H9 (cell line): ENCODE results near the gene OR2L3. TPM values are rescaled to one million over a fixed set of nuclear protein-coding genes. Genes with fewer than 3 reads are reported as not detected.

Source experiments
- DNase-seq: peaks from one replicate; pipeline ENCODE4 v3.0.0-alpha.2; 2017
- H2AFZ ChIP-seq: one replicate; pipeline ENCODE4 v1.6.1; 2013; ENCODE audit warnings: mild to moderate bottlenecking, low read length, control low read depth, moderate library complexity
- H2AK5ac ChIP-seq: 2 replicates; pipeline ENCODE4 v1.6.1; 2013; ENCODE audit warnings: low read length, control low read depth, mixed read lengths; ENCODE audit not compliant: insufficient read length
- H2BK120ac ChIP-seq: one replicate; pipeline ENCODE4 v1.6.1; 2013; ENCODE audit warnings: low read depth, mild to moderate bottlenecking, low read length, control low read depth, inconsistent platforms; ENCODE audit not compliant: poor library complexity, severe bottlenecking
- H2BK12ac ChIP-seq: 2 replicates; pipeline ENCODE4 v1.6.1; 2013; ENCODE audit warnings: low read length, control low read depth, mixed read lengths, low read depth; ENCODE audit not compliant: insufficient read length
- H2BK15ac ChIP-seq: 2 replicates; pipeline ENCODE4 v1.6.1; 2013; ENCODE audit warnings: low read depth, low read length, control low read depth
- H2BK20ac ChIP-seq: one replicate; pipeline ENCODE4 v1.6.1; 2013; ENCODE audit warnings: low read depth, mild to moderate bottlenecking, low read length, control low read depth, inconsistent platforms; ENCODE audit not compliant: poor library complexity, severe bottlenecking
- H2BK5ac ChIP-seq: 2 replicates; pipeline ENCODE4 v1.6.1; 2013; ENCODE audit warnings: low read length, control low read depth, mixed read lengths; ENCODE audit not compliant: insufficient read length
- H3K14ac ChIP-seq: 2 replicates; pipeline ENCODE4 v1.6.1; 2013; ENCODE audit warnings: low read length, control low read depth; ENCODE audit not compliant: insufficient read depth
- H3K18ac ChIP-seq: 2 replicates; pipeline ENCODE4 v1.6.1; 2013; ENCODE audit warnings: low read depth, mild to moderate bottlenecking, mixed read lengths, low read length, control low read depth; ENCODE audit not compliant: insufficient read length
- H3K23ac ChIP-seq: 2 replicates; pipeline ENCODE4 v1.6.1; 2013; ENCODE audit warnings: low read length, control low read depth, mixed read lengths, low read depth; ENCODE audit not compliant: insufficient read length
- H3K23me2 ChIP-seq: 2 replicates; pipeline ENCODE4 v1.6.1; 2013; ENCODE audit warnings: low read depth, mild to moderate bottlenecking, mixed read lengths, low read length, control low read depth; ENCODE audit not compliant: insufficient read length, poor library complexity, severe bottlenecking
- H3K27ac ChIP-seq: 2 replicates; pipeline ENCODE4 v1.5.1; 2013; ENCODE audit warnings: low read length, control low read depth, mixed read lengths, low read depth; ENCODE audit not compliant: insufficient read length
- H3K27me3 ChIP-seq: 2 replicates; pipeline ENCODE4 v1.6.1; 2013; ENCODE audit warnings: low read length, control low read depth, inconsistent platforms; ENCODE audit not compliant: insufficient read depth
- H3K4ac ChIP-seq: 2 replicates; pipeline ENCODE4 v1.6.1; 2013; ENCODE audit warnings: low read depth, mild to moderate bottlenecking, control low read depth, inconsistent platforms, low read length, moderate library complexity
- H3K4me1 ChIP-seq: 2 replicates; pipeline ENCODE4 v1.6.1; 2013; ENCODE audit warnings: low read length, control low read depth, inconsistent platforms; ENCODE audit not compliant: insufficient read depth
- H3K4me2 ChIP-seq: 2 replicates; pipeline ENCODE4 v1.6.1; 2013; ENCODE audit warnings: low read length, control low read depth, mixed read lengths; ENCODE audit not compliant: insufficient read length, insufficient read depth
- H3K56ac ChIP-seq: 2 replicates; pipeline ENCODE4 v1.6.1; 2013; ENCODE audit warnings: low read depth, mild to moderate bottlenecking, mixed read lengths, low read length, control low read depth; ENCODE audit not compliant: insufficient read length
- H3K79me1 ChIP-seq: 2 replicates; pipeline ENCODE4 v1.6.1; 2013; ENCODE audit warnings: low read depth, mild to moderate bottlenecking, moderate library complexity, low read length, control low read depth, inconsistent platforms; ENCODE audit not compliant: insufficient read depth, poor library complexity, severe bottlenecking
- H3K79me2 ChIP-seq: 2 replicates; pipeline ENCODE4 v1.6.1; 2013; ENCODE audit warnings: low read length, control low read depth, inconsistent platforms; ENCODE audit not compliant: insufficient read depth
- H3K9ac ChIP-seq: 2 replicates; pipeline ENCODE4 v1.6.1; 2013; ENCODE audit warnings: low read length, control low read depth, mixed read lengths; ENCODE audit not compliant: insufficient read length; ENCODE audit errors: extremely low read depth
- H3K9me3 ChIP-seq: one replicate; pipeline ENCODE4 v1.6.1; 2013; ENCODE audit warnings: low read depth, low read length, inconsistent platforms; ENCODE audit not compliant: control insufficient read depth
- H3T11ph ChIP-seq: one replicate; pipeline ENCODE4 v1.6.1; 2013; ENCODE audit warnings: mild to moderate bottlenecking, low read length, control low read depth, inconsistent platforms
- H4K20me1 ChIP-seq: one replicate; pipeline ENCODE4 v1.6.1; 2013; ENCODE audit not compliant: control insufficient read depth, insufficient read length, insufficient read depth
- H4K5ac ChIP-seq: 2 replicates; pipeline ENCODE4 v1.6.1; 2013; ENCODE audit warnings: low read depth, mild to moderate bottlenecking, mixed read lengths, low read length, control low read depth; ENCODE audit not compliant: insufficient read length
- H4K8ac ChIP-seq: replicated peaks from 2 replicates; pipeline ENCODE4 v1.6.1; 2013; ENCODE audit warnings: low read length, control low read depth, mixed read lengths, low read depth; ENCODE audit not compliant: insufficient read length
- H4K91ac ChIP-seq: 2 replicates; pipeline ENCODE4 v1.6.1; 2013; ENCODE audit warnings: low read depth, mild to moderate bottlenecking, moderate library complexity, mixed read lengths, low read length, control low read depth; ENCODE audit not compliant: insufficient read length
- H3K27ac Mint-ChIP-seq, 3 experiments: 2 replicates in 2 of 3; 3 replicates in 1 of 3; pipeline ENCODE4 v1.8.0; 2020 to 2021; ENCODE audit warnings: mixed read lengths in 3 of 3, mild to moderate bottlenecking in 1 of 3, moderate library complexity in 1 of 3
- H3K27me3 Mint-ChIP-seq: 2 replicates; pipeline ENCODE4 v1.8.0; 2021; ENCODE audit warnings: low read depth, mild to moderate bottlenecking, moderate library complexity, mixed read lengths
- H3K36me3 Mint-ChIP-seq, 3 experiments: 2 replicates in 2 of 3; 3 replicates in 1 of 3; pipeline ENCODE4 v1.8.0; 2020 to 2021; ENCODE audit warnings: low read depth in 3 of 3, mixed read lengths in 3 of 3; ENCODE audit not compliant: insufficient read depth in 1 of 3
- H3K4me1 Mint-ChIP-seq, 2 experiments: 2 replicates each; pipeline ENCODE4 v1.8.0; 2020; ENCODE audit warnings: mixed read lengths in 2 of 2
- H3K4me3 Mint-ChIP-seq, 2 experiments: 2 replicates in 1 of 2; 3 replicates in 1 of 2; pipeline ENCODE4 v1.8.0; 2020 to 2021; ENCODE audit warnings: mild to moderate bottlenecking in 2 of 2, mixed read lengths in 2 of 2, moderate library complexity in 1 of 2
- H3K9me3 Mint-ChIP-seq, 2 experiments: 2 replicates in 1 of 2; 3 replicates in 1 of 2; pipeline ENCODE4 v1.8.0; 2020; ENCODE audit warnings: mild to moderate bottlenecking in 2 of 2, mixed read lengths in 2 of 2, moderate library complexity in 1 of 2
- CTCF ChIP-seq: fragments of 200-600 bp; sonication (generic); conservative IDR thresholded peaks from 3 replicates; pipeline ENCODE4 v1.8.0; 2021; ENCODE audit warnings: antibody characterized with exemption, mild to moderate bottlenecking
- WGBS: extraction: QIAGEN DNeasy Blood & Tissue Kit; methylation state at CpG from one replicate; pipeline ENCODE4 v1.1.7; 2013; ENCODE audit warnings: missing lambda C conversion rate, low lambda C conversion rate, mixed read lengths; ENCODE audit not compliant: insufficient read length; ENCODE audit errors: extremely low coverage; 5-methylcytosine and 5-hydroxymethylcytosine counted together
- total RNA-seq: library from RNA; stranded (reverse); gene quantifications from 2 replicates; pipeline ENCODE4 v1.2.1, GENCODE V29; 2021

OR2L3 gene
- total RNA-seq, 1 experiment from 2014 or later, result not detected

- H3K4me1 ChIP-seq, result no peaks in the 10 kb centered on the region
- Mint-ChIP-seq H3K27ac (no peak overlapping the region), H3K4me1 (no peaks in the 10 kb centered on the region), H3K4me3 (no peak overlapping the region), H3K9me3 (peaks cover 72 to 75% of the 10 kb centered on the region in 2 experiments), H3K36me3 (peaks cover 0 to 18% (median 2%) of the 10 kb centered on the region in 3 experiments; a peak in 3 of 7 replicates), H3K27me3 (no peaks in the 10 kb centered on the region; the same call in 1 of the 2 replicates)
- no peak overlapping the region for H4K5ac ChIP-seq
- no peak overlapping the region for H3K4me2 ChIP-seq
- H4K20me1 ChIP-seq, result no peaks in the 10 kb centered on the region
- no peak overlapping the region for H3K9ac ChIP-seq
- H2BK120ac ChIP-seq, result no peak overlapping the region
- WGBS, result no CpG with 5 or more reads among the region's 1 CpG
- no peak overlapping the region for H2AK5ac ChIP-seq
- no peak overlapping the region for H2BK5ac ChIP-seq
- H3T11ph ChIP-seq, result no peak overlapping the region
- H3K56ac ChIP-seq, result no peak overlapping the region
- H3K23me2 ChIP-seq, result no peaks in the 10 kb centered on the region
- no peak for DNase-seq
- no peak overlapping the region for H3K4ac ChIP-seq
- H4K91ac ChIP-seq, result no peak overlapping the region
- no peaks in the 10 kb centered on the region for H3K79me2 ChIP-seq
- H3K27me3 ChIP-seq, result no peaks in the 10 kb centered on the region
- peaks cover 63% of the 10 kb centered on the region for H3K9me3 ChIP-seq
- H3K79me1 ChIP-seq, result no peaks in the 10 kb centered on the region
- no peak overlapping the region for H4K8ac ChIP-seq
- H2BK20ac ChIP-seq, result no peak overlapping the region
- no peak overlapping the region for H3K23ac ChIP-seq
- H2AFZ ChIP-seq, result no peak overlapping the region
- H2BK12ac ChIP-seq, result no peak overlapping the region
- TF ChIP-seq CTCF, result no peak
- H3K18ac ChIP-seq, result no peak overlapping the region
- H2BK15ac ChIP-seq, result no peak overlapping the region
- no peak overlapping the region for H3K27ac ChIP-seq
- H3K14ac ChIP-seq, result no peak overlapping the region
Observed at GRCh38 chr1:248015803-248016202, 30.8 kb upstream of the OR2L3 start.
